Body of pancreas (tissue), 4 donors: ENCODE measurements around the gene NUDT14.

ENCODE experiments used
- CTCF ChIP-seq, 7 experiments: fragments of 450-650 bp in 4 of 7; fragments of 200-600 bp in 3 of 7; sonication (generic) in 3 of 7; IDR thresholded peaks; one replicate each; pipeline ENCODE4 v1.5.1; 2016 to 2019; ENCODE audit warnings: antibody characterized with exemption in 7 of 7
- POLR2A ChIP-seq, 3 donors: fragments of 450-650 bp; IDR thresholded peaks; one replicate each; pipeline ENCODE4 v1.6.1; 2016; ENCODE audit warnings: antibody characterized with exemption in 3 of 3, mild to moderate bottlenecking in 2 of 3

- TF ChIP-seq CTCF (IDR thresholded peaks at IDR 0.05) (no peak), POLR2A (IDR thresholded peaks at IDR 0.05) (no peak)
Measured at GRCh38 chr14:105179191-105179590, 1.9 kb downstream of the NUDT14 start.
